Esophagus muscularis mucosa (tissue), 4 donors: ENCODE results near the gene PRSS8.

Source experiments
- CTCF ChIP-seq, 3 experiments: fragments of 200-600 bp in 2 of 3; fragments of 450-650 bp in 1 of 3; sonication (generic) in 2 of 3; IDR thresholded peaks; one replicate each; pipeline ENCODE4 v1.5.1; 2017 to 2019; ENCODE audit warnings: antibody characterized with exemption in 3 of 3, mild to moderate bottlenecking in 2 of 3, moderate library complexity in 1 of 3
- EP300 ChIP-seq: sonication (generic); formaldehyde crosslinking; IDR thresholded peaks from one replicate; pipeline ENCODE4 v1.6.1; 2017; ENCODE audit warnings: antibody characterized with exemption
- POLR2A ChIP-seq: fragments of 450-650 bp; IDR thresholded peaks from one replicate; pipeline ENCODE4 v1.6.1; 2017; ENCODE audit warnings: antibody characterized with exemption, moderate library complexity, mild to moderate bottlenecking, low read depth

- TF ChIP-seq CTCF (IDR thresholded peaks at IDR 0.05) = no peak
- TF ChIP-seq POLR2A = no peak
- no peak for TF ChIP-seq EP300
These were observed 46.9 kb upstream of the PRSS8 start for GRCh38 chr16:31182391-31182790.
